GM19463 (cell line): ENCODE measurements around the gene TESMIN.

Experiments
- ATAC-seq: cut with Tn5 transposase; IDR thresholded peaks from one replicate; pipeline ENCODE4 v1.9.1; 2021; ENCODE audit warnings: mild to moderate bottlenecking, moderate library complexity; ENCODE audit not compliant: unreplicated experiment

The TESMIN gene

GRCh38 chr11:68664141-68664540 lies 87.2 kb downstream of the TESMIN start:
- no peak for ATAC-seq

GRCh38 chr11:68663482-68664010 lies 87.8 kb downstream of the TESMIN start:
- ATAC-seq, result no peak

DNA sequence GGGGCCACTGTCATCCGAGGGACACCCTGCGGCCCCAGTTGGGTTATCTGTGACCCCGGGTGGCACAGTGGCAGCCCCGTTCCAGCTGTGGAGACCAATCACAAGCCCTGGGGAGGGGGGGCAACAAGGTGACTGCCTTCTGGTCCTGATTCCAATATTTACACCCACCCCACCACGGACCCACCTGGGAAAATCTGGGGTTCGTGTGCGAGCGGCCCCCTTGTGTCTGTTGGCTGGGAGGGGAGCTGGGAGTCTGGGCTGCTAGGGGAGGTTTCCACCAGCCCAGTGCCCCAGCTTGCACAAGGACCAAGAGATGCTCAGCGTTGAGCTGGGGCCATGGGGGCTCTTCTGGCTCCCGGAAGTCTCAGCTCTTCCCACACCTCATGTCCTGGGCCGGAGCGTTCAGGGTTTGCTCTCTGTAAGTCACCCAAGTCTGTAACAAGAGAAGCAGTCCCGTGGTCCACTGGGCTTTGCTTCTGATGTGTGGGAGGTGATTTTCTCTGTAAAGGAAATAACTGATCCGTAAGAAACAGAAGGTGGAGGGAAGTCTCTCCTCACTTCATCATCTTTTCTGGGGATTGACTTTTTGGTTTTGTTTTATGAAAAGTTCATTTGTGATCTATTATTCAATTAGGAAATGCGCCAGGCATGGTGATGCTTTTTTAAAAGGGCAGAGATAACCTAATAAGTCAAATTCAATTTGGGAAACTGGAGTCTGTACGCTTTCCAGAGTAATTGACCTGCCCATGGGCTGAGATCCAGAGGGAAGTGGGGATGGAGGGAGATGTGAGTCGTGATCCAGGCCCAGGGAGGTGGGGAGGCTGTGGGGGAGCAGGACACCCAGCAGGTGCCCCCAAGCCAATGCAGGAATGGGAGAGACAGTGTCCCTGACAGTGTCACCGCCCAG lies 89.4 kb downstream of the TESMIN start:
- ATAC-seq, result no peak

DNA sequence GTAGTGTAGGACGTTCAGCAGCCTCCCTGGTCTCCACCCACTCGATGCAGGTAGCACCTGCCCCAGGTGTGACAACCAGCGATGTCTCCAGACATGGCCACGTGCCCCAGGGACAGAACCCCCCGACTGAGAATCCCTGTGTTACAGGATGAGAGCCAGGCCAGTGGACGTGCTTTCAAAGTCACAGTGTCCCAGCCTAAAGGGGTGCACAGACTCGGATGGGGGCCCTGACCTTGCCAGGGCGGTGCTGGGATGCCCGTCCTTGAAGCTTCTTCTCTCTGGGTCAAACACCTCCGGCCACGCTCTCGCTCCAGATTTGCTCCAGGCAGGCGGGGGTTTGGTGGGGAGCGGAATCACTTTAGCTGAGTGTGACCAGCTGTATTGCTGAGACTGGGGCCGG lies 90.3 kb downstream of the TESMIN start:
- no peak for ATAC-seq

DNA sequence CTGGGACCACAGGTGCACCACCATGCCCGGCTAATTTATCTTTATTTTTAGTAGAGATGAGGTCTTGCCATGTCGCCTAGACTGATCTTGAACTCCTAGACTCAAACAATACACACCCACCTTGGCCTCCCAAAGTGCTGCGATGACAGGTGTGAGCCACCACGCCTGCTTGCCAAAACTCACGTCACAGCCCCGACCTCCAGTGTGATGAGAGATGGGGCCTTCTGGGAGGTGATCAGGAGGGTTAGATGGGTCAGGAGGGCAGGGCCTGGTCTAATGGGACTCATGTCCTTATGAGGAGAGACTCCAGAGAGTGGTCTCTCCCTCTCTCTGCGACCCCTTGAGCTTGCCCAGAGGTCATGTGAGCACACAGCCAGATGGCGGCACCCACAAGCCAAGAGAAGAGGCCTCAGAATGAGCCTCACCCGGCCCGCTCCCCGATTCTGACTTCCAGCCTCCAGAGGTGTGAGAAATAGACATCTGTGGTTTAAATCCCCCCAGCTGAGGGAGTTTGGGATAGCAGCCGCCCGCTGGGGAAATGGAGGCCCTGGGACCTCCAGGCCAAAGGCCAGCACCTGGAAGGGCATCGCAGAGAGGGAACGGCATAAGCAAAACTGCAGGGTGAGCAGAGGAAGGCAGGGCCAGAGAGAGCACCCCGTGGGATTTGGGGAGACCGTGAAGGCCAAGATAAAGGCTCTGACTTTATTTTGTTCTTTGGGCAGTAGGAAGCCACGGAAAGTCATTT lies 91.1 kb downstream of the TESMIN start:
- ATAC-seq, result no peak

- no peak for ATAC-seq
These were observed 92.0 kb downstream of the TESMIN start for GRCh38 chr11:68659158-68659921.

DNA sequence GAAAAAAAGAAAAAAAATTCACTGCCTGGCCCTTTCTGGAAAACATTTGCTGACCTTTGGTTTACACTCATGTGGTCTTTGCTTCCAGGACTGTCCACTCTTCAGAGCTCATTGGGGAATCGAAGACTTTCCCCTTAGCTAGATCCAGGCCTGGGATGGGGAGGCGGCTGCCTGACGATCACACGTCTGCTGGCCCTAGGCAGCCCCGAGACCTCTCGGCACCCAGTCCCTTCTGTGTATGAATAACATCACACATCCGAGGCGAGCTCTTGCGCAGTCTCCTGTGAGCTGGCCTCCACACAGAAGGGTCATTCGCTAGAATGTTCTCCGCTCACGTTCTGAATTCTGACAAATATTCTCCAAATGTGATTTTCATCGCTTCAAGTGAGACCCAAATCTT lies 92.7 kb downstream of the TESMIN start:
- ATAC-seq, result no peak

GRCh38 chr11:68658097-68658496 lies 93.2 kb downstream of the TESMIN start:
- no peak for ATAC-seq
